Measurements from ENCODE around the gene ACKR2.

Gene ACKR2

GRCh38 chr3:42901073-42901415, 91.8 kb downstream of the ACKR2 start:
- no peak for TF ChIP-seq CTCF (IDR thresholded peaks at IDR 0.05; ENCODE audit: low read depth, low read length)
- no peak overlapping the region for H3K4me3 ChIP-seq (ENCODE audit: low read depth, low read length)
- in situ Hi-C loops (cut with HindIII; ENCODE audit: low sequenced_read_pairs): no loop called here
- DNase-seq (ENCODE audit: low read depth, low spot score): no peak

GRCh38 chr3:42902257-42902656, 93.0 kb downstream of the ACKR2 start:
- DNase-seq (ENCODE audit: low read depth, low spot score): no peak
- in situ Hi-C loops (cut with HindIII; ENCODE audit: low sequenced_read_pairs): no loop called here
- no peak for TF ChIP-seq CTCF (IDR thresholded peaks at IDR 0.05; ENCODE audit: low read depth, low read length)
- H3K4me3 ChIP-seq (ENCODE audit: low read depth, low read length): no peak overlapping the region

GRCh38 chr3:42904076-42904475, 94.8 kb downstream of the ACKR2 start:
- TF ChIP-seq CTCF (IDR thresholded peaks at IDR 0.05; ENCODE audit: low read depth, low read length): no peak
- H3K4me3 ChIP-seq (ENCODE audit: low read depth, low read length): no peak overlapping the region
- in situ Hi-C loops (cut with HindIII; ENCODE audit: low sequenced_read_pairs): no loop called here
- DNase-seq (ENCODE audit: low read depth, low spot score): no peak

- no peak for DNase-seq (ENCODE audit: low read depth, low spot score)
- in situ Hi-C loops (cut with HindIII; ENCODE audit: low sequenced_read_pairs): no loop called here
- no peak for TF ChIP-seq CTCF (IDR thresholded peaks at IDR 0.05; ENCODE audit: low read depth, low read length)
- peak overlapping the region; percentile 42 for H3K4me3 ChIP-seq (ENCODE audit: low read depth, low read length)
Measured at GRCh38 chr3:42905740-42906069, 96.5 kb downstream of the ACKR2 start.

GRCh38 chr3:42906070-42906847, 97.0 kb downstream of the ACKR2 start, which contains the start of gene ZNF662:
Gene ZNF662 (plus strand): TSS chr3:42906142. CDS start chr3:42908115, 1,973 bp downstream.
- DNase-seq (ENCODE audit: low read depth, low spot score): peak; percentile 15
- peak within 1 kb of the TSS; percentile 42 for H3K4me3 ChIP-seq (ENCODE audit: low read depth, low read length)
- in situ Hi-C loops (cut with HindIII; ENCODE audit: low sequenced_read_pairs): no loop called here
- no peak for TF ChIP-seq CTCF (IDR thresholded peaks at IDR 0.05; ENCODE audit: low read depth, low read length)

- peak overlapping the region; percentile 42 for H3K4me3 ChIP-seq (ENCODE audit: low read depth, low read length)
- no peak for TF ChIP-seq CTCF (IDR thresholded peaks at IDR 0.05; ENCODE audit: low read depth, low read length)
- DNase-seq (ENCODE audit: low read depth, low spot score): no peak
- in situ Hi-C loops (cut with HindIII; ENCODE audit: low sequenced_read_pairs): no loop called here
Measured at GRCh38 chr3:42906848-42907183, 97.6 kb downstream of the ACKR2 start.

All from astrocyte of the spinal cord (primary cell).